K562 (cell line): ENCODE measurements around the gene NF1. TPM values are rescaled to one million over a fixed set of nuclear protein-coding genes. Genes with fewer than 3 reads are reported as not detected.

ENCODE experiments used
- HMGXB4 ChIP-seq: sonication (generic); formaldehyde crosslinking; IDR thresholded peaks from 2 replicates; pipeline ENCODE4 v1.8.1; 2023; ENCODE audit warnings: mild to moderate bottlenecking, missing genetic modification reagents
- PCBP2 ChIP-seq: fragments of 200-400 bp; formaldehyde crosslinking; IDR thresholded peaks from 2 replicates; pipeline ENCODE4 v1.6.1; 2018; ENCODE audit warnings: low read length, low read depth, mild to moderate bottlenecking, moderate library complexity; ENCODE audit not compliant: poor library complexity, severe bottlenecking
- STAT5A ChIP-seq: IDR thresholded peaks from 2 replicates; pipeline ENCODE4 v1.6.1; 2012; ENCODE audit warnings: low read length, inconsistent platforms, borderline replicate concordance
- polyA plus RNA-seq, 8 experiments: library from polyadenylated mRNA; depleted of rRNA in 4 of 8; stranded (reverse) in 5 of 8; unstranded in 3 of 8; fragments of >200 nt; fragmentation: Nextera tagmentation in 2 of 8; fragmentation: Illumina TruSeq in 1 of 8; extraction: Ambion mirVana in 2 of 8; extraction: Trizol in 1 of 8; gene quantifications; 2 replicates each; pipeline versions ENCODE4 v1.2.1 to v1.2.3, GENCODE V29; 2011 to 2014; ENCODE audit warnings: inconsistent platforms in 1 of 8, missing spikeins in 1 of 8
- total RNA-seq, 7 experiments: library from RNA; depleted of rRNA in 6 of 7; stranded (reverse); fragments of >200 nt in 6 of 7; fragmentation: Illumina TruSeq in 2 of 7; extraction: Trizol in 2 of 7; gene quantifications; 2 replicates each; pipeline versions ENCODE4 v1.2.1 to v1.2.3, GENCODE V29; 2011 to 2021; ENCODE audit warnings: low replicate concordance in 1 of 7
- TF ChIP-seq, protein P1 (sequence below), 2 experiments: fragments of 450-650 bp; formaldehyde crosslinking in 1 of 2; IDR thresholded peaks; 2 replicates each; pipeline versions ENCODE4 v1.4.0 to v1.6.1; 2014 to 2020; ENCODE audit warnings: mild to moderate bottlenecking in 2 of 2, borderline replicate concordance in 1 of 2, low read depth in 1 of 2

Gene NF1
- total and polyA plus RNA-seq, 9 of the 15 experiments (the other 6 are each of a cell fraction or from before 2014, with no cell fraction given) = 3.4 to 41.9 (median 24.3) TPM

DNA sequence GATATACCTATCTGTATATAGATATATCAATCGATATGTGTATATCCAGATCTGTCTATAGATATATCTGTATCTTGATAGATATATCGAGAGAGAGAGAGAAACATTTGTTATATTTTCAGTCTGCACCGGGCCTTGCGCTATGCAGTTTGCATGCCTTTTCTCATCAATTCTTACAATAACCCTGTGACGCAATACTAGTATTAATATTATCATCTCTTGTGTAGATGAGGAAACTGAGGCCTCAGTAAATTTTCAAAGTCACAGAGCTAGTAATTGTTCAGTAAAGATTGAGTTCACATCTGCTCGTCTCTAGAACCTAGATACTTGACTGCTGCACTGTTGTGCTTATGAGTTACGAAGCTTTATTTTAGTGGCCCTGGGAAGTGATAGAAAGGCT, 77.6 kb downstream of the NF1 start (continued):
- no peak for TF ChIP-seq PCBP2
- TF ChIP-seq STAT5A = no peak
- TF ChIP-seq, protein P1, sequence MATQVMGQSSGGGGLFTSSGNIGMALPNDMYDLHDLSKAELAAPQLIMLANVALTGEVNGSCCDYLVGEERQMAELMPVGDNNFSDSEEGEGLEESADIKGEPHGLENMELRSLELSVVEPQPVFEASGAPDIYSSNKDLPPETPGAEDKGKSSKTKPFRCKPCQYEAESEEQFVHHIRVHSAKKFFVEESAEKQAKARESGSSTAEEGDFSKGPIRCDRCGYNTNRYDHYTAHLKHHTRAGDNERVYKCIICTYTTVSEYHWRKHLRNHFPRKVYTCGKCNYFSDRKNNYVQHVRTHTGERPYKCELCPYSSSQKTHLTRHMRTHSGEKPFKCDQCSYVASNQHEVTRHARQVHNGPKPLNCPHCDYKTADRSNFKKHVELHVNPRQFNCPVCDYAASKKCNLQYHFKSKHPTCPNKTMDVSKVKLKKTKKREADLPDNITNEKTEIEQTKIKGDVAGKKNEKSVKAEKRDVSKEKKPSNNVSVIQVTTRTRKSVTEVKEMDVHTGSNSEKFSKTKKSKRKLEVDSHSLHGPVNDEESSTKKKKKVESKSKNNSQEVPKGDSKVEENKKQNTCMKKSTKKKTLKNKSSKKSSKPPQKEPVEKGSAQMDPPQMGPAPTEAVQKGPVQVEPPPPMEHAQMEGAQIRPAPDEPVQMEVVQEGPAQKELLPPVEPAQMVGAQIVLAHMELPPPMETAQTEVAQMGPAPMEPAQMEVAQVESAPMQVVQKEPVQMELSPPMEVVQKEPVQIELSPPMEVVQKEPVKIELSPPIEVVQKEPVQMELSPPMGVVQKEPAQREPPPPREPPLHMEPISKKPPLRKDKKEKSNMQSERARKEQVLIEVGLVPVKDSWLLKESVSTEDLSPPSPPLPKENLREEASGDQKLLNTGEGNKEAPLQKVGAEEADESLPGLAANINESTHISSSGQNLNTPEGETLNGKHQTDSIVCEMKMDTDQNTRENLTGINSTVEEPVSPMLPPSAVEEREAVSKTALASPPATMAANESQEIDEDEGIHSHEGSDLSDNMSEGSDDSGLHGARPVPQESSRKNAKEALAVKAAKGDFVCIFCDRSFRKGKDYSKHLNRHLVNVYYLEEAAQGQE (IDR thresholded peaks at IDR 0.05; ENCODE audit: borderline replicate concordance) = no peak
- TF ChIP-seq, protein P1 (CRISPR knock-in tag; IDR thresholded peaks at IDR 0.05; ENCODE audit: low read depth) = no peak
- TF ChIP-seq HMGXB4 (CRISPR knock-in tag) = no peak
